Measurements from ENCODE around the gene ERCC2.

GRCh38 chr19:45355402-45355801 is 15.0 kb downstream of the ERCC2 start:
- TF ChIP-seq POLR2AphosphoS5 (IDR thresholded peaks at IDR 0.05; ENCODE audit: low read depth, low read length): no peak
- no peak for TF ChIP-seq CTCF (IDR thresholded peaks at IDR 0.05 in 2 of 3, conservative IDR thresholded peaks at IDR 0.05 in 1 of 3; ENCODE audit: borderline replicate concordance in 1 of 3, insufficient read depth in 1 of 3, low read depth in 2 of 3, low read length in 2 of 3)
- TF ChIP-seq JUND (IDR thresholded peaks at IDR 0.05): no peak
- no peak for TF ChIP-seq SIN3A (IDR thresholded peaks at IDR 0.05; ENCODE audit: low read depth)
- no peak for TF ChIP-seq REST (IDR thresholded peaks at IDR 0.05; ENCODE audit: low read depth)
- no peak for TF ChIP-seq EZH2phosphoT487 (IDR thresholded peaks at IDR 0.05; ENCODE audit: borderline replicate concordance)
- no peak for TF ChIP-seq EZH2 (IDR thresholded peaks at IDR 0.05)
- no peak for TF ChIP-seq SRF (IDR thresholded peaks at IDR 0.05; ENCODE audit: low read depth)
- no peak for TF ChIP-seq ELF1 (IDR thresholded peaks at IDR 0.05; ENCODE audit: borderline replicate concordance, low read depth)
- TF ChIP-seq TCF7L2 (IDR thresholded peaks at IDR 0.05; ENCODE audit: borderline replicate concordance, extremely low read depth, insufficient read depth, insufficient read length): no peak
- no peak for TF ChIP-seq POLR2A (IDR thresholded peaks at IDR 0.05; ENCODE audit: borderline replicate concordance, extremely low read depth, insufficient read depth, insufficient read length)
- TF ChIP-seq CEBPB (IDR thresholded peaks at IDR 0.05; ENCODE audit: low read depth): no peak
- no peak for TF ChIP-seq SP1 (IDR thresholded peaks at IDR 0.05; ENCODE audit: low read depth)
- no peak for TF ChIP-seq ZBTB33 (IDR thresholded peaks at IDR 0.05; ENCODE audit: extremely low read depth, insufficient replicate concordance, low read length)
